Memory B cell (primary cell): ENCODE data around the gene ZNF26.
"Not testable (repeated sequence)": the region's sequence is repeated elsewhere in the genome, so short reads cannot be mapped to it uniquely, and the experiment has no call there.

Experiments used
- ATAC-seq: fragments of 150-1000 bp; cut with Tn5 transposase; 2 replicates; pipeline ENCODE4 v1.10.0; 2021; ENCODE audit warnings: low read depth, mild to moderate bottlenecking, moderate library complexity
- DNase-seq, 2 donors: peaks; one replicate each; pipeline ENCODE4 v3.0.0; 2022; ENCODE audit warnings: low spot score in 2 of 2
- H3K27ac Mint-ChIP-seq: one replicate; pipeline ENCODE4 v1.8.0; 2022; ENCODE audit warnings: mild to moderate bottlenecking, moderate library complexity, mixed read lengths
- H3K27me3 Mint-ChIP-seq: one replicate; pipeline ENCODE4 v1.8.0; 2022; ENCODE audit warnings: mixed read lengths
- H3K36me3 Mint-ChIP-seq: one replicate; pipeline ENCODE4 v1.8.0; 2022; ENCODE audit warnings: mild to moderate bottlenecking, mixed read lengths
- H3K4me1 Mint-ChIP-seq: one replicate; pipeline ENCODE4 v1.8.0; 2022; ENCODE audit warnings: mixed read lengths
- H3K4me3 Mint-ChIP-seq: one replicate; pipeline ENCODE4 v1.8.0; 2022; ENCODE audit warnings: mild to moderate bottlenecking, moderate library complexity, mixed read lengths
- H3K9me3 Mint-ChIP-seq: one replicate; pipeline ENCODE4 v1.8.0; 2022; ENCODE audit warnings: mixed read lengths

Gene ZNF26

GRCh38 chr12:132986001-132986884 lies at the start of gene ZNF26:
Gene ZNF26 (plus strand): TSS chr12:132986367. CDS start chr12:132986841, 474 bp downstream.
- Mint-ChIP-seq H3K4me3 (peak within 1 kb of the TSS; percentile 90), H3K36me3 (peaks cover 24% of the 10 kb centered on the region), H3K4me1 (peaks cover 22% of the 10 kb centered on the region), H3K27ac (peak within 1 kb of the TSS; percentile 96), H3K9me3 (peaks cover 7% of the 10 kb centered on the region), H3K27me3 (no peaks in the 10 kb centered on the region)
- ATAC-seq (peak; percentile 98), DNase-seq (peak; percentile 71 to 73)

GRCh38 chr12:132936921-132937320 lies 49.2 kb upstream of the ZNF26 start:
- not testable (repeated sequence) for H3K4me1 Mint-ChIP-seq, H3K27me3 Mint-ChIP-seq, H3K4me3 Mint-ChIP-seq, ATAC-seq, DNase-seq, H3K27ac Mint-ChIP-seq, H3K9me3 Mint-ChIP-seq
- peaks cover 24% of the 10 kb centered on the region for H3K36me3 Mint-ChIP-seq

GRCh38 chr12:132937476-132937875 lies 48.7 kb upstream of the ZNF26 start:
- H3K4me1 Mint-ChIP-seq, result no peaks in the 10 kb centered on the region
- H3K4me3 Mint-ChIP-seq, result no peak overlapping the region
- peaks cover 26% of the 10 kb centered on the region for H3K36me3 Mint-ChIP-seq
- DNase-seq (no peak), ATAC-seq (no peak)
- no peak overlapping the region for H3K27ac Mint-ChIP-seq
- H3K27me3 Mint-ChIP-seq, result no peaks in the 10 kb centered on the region
- H3K9me3 Mint-ChIP-seq, result peaks cover 9% of the 10 kb centered on the region

GRCh38 chr12:132938807-132939206 lies 47.4 kb upstream of the ZNF26 start:
- ATAC-seq, H3K9me3 Mint-ChIP-seq, H3K27ac Mint-ChIP-seq, DNase-seq, H3K4me1 Mint-ChIP-seq, H3K27me3 Mint-ChIP-seq, H3K4me3 Mint-ChIP-seq: not testable (repeated sequence)
- H3K36me3 Mint-ChIP-seq, result peaks cover 30% of the 10 kb centered on the region

- H3K27me3 Mint-ChIP-seq, result no peaks in the 10 kb centered on the region
- H3K36me3 Mint-ChIP-seq, result peaks cover 35% of the 10 kb centered on the region
- H3K27ac Mint-ChIP-seq, result no peak overlapping the region
- DNase-seq (no peak), ATAC-seq (no peak)
- no peaks in the 10 kb centered on the region for H3K4me1 Mint-ChIP-seq
- peaks cover 6% of the 10 kb centered on the region for H3K9me3 Mint-ChIP-seq
- H3K4me3 Mint-ChIP-seq, result no peak overlapping the region
Measured at GRCh38 chr12:132940071-132940719, 46.0 kb upstream of the ZNF26 start.

GRCh38 chr12:132941336-132941954 lies 44.7 kb upstream of the ZNF26 start:
- Mint-ChIP-seq H3K27ac (no peak overlapping the region), H3K9me3 (peaks cover 6% of the 10 kb centered on the region), H3K27me3 (no peaks in the 10 kb centered on the region), H3K4me1 (no peaks in the 10 kb centered on the region), H3K4me3 (no peak overlapping the region), H3K36me3 (peaks cover 39% of the 10 kb centered on the region)
- no peak for DNase-seq
- ATAC-seq, result no peak

- Mint-ChIP-seq H3K4me3 (no peak overlapping the region), H3K36me3 (peaks cover 39% of the 10 kb centered on the region), H3K4me1 (no peaks in the 10 kb centered on the region), H3K9me3 (peaks cover 6% of the 10 kb centered on the region), H3K27me3 (no peaks in the 10 kb centered on the region), H3K27ac (no peak overlapping the region)
- ATAC-seq (no peak), DNase-seq (no peak)
Measured at GRCh38 chr12:132942611-132943010, 43.6 kb upstream of the ZNF26 start.

GRCh38 chr12:132945806-132946205 lies 40.4 kb upstream of the ZNF26 start:
- DNase-seq, result no peak
- no peaks in the 10 kb centered on the region for H3K27me3 Mint-ChIP-seq
- peaks cover 53% of the 10 kb centered on the region for H3K36me3 Mint-ChIP-seq
- no peak for ATAC-seq
- H3K4me1 Mint-ChIP-seq, result peaks cover 2% of the 10 kb centered on the region
- H3K4me3 Mint-ChIP-seq, result no peak overlapping the region
- H3K27ac Mint-ChIP-seq, result no peak overlapping the region
- peaks cover 6% of the 10 kb centered on the region for H3K9me3 Mint-ChIP-seq

- no peaks in the 10 kb centered on the region for H3K27me3 Mint-ChIP-seq
- H3K36me3 Mint-ChIP-seq, result peaks cover 50% of the 10 kb centered on the region
- ATAC-seq, result no peak
- no peak overlapping the region for H3K27ac Mint-ChIP-seq
- H3K4me1 Mint-ChIP-seq, result peaks cover 2% of the 10 kb centered on the region
- H3K9me3 Mint-ChIP-seq, result peaks cover 6% of the 10 kb centered on the region
- H3K4me3 Mint-ChIP-seq, result no peak overlapping the region
- DNase-seq, result no peak
Measured at GRCh38 chr12:132946246-132946820, 39.8 kb upstream of the ZNF26 start.

- Mint-ChIP-seq H3K36me3 (peaks cover 43% of the 10 kb centered on the region), H3K9me3 (peaks cover 2% of the 10 kb centered on the region), H3K27me3 (no peaks in the 10 kb centered on the region), H3K27ac (no peak overlapping the region), H3K4me3 (no peak overlapping the region), H3K4me1 (peaks cover 3% of the 10 kb centered on the region)
- ATAC-seq, result no peak
- no peak for DNase-seq
Measured at GRCh38 chr12:132948146-132949066, 37.8 kb upstream of the ZNF26 start.

- no peak overlapping the region for H3K4me3 Mint-ChIP-seq
- peaks cover 36% of the 10 kb centered on the region for H3K36me3 Mint-ChIP-seq
- H3K4me1 Mint-ChIP-seq, result peaks cover 16% of the 10 kb centered on the region
- no peaks in the 10 kb centered on the region for H3K27me3 Mint-ChIP-seq
- H3K9me3 Mint-ChIP-seq, result peaks cover 6% of the 10 kb centered on the region
- DNase-seq (no peak), ATAC-seq (no peak)
- H3K27ac Mint-ChIP-seq, result no peak overlapping the region
Measured at GRCh38 chr12:132949936-132950837, 36.0 kb upstream of the ZNF26 start.

- peaks cover 30% of the 10 kb centered on the region for H3K36me3 Mint-ChIP-seq
- H3K27me3 Mint-ChIP-seq, result no peaks in the 10 kb centered on the region
- peaks cover 6% of the 10 kb centered on the region for H3K9me3 Mint-ChIP-seq
- no peak overlapping the region for H3K27ac Mint-ChIP-seq
- DNase-seq, result no peak
- ATAC-seq, result no peak
- peaks cover 18% of the 10 kb centered on the region for H3K4me1 Mint-ChIP-seq
- no peak overlapping the region for H3K4me3 Mint-ChIP-seq
Measured at GRCh38 chr12:132950844-132951535, 35.2 kb upstream of the ZNF26 start.
